Hepatocyte (in vitro differentiated cells): Measurements from ENCODE around the gene CYP4F8. TPM values are rescaled to one million over a fixed set of nuclear protein-coding genes. Genes with fewer than 3 reads are reported as not detected.
A peak's percentile ranks its signal among the peaks of the same experiment; 100 is the strongest.

Source experiments
- DNase-seq: peaks from one replicate; pipeline ENCODE4 v3.0.0-alpha.2; 2016; ENCODE audit warnings: low spot score
- H2AFZ ChIP-seq: fragments of 200-600 bp; sonication (generic); 2 replicates; pipeline ENCODE4 v1.6.0; 2016; ENCODE audit warnings: antibody characterized with exemption, mild to moderate bottlenecking
- H3K27ac ChIP-seq: fragments of 200-600 bp; sonication (generic); 2 replicates; pipeline ENCODE4 v1.5.1; 2016; ENCODE audit warnings: mild to moderate bottlenecking
- H3K27me3 ChIP-seq: fragments of 200-600 bp; sonication (generic); 2 replicates; pipeline ENCODE4 v1.6.1; 2016
- H3K36me3 ChIP-seq: fragments of 200-600 bp; sonication (generic); replicated peaks from 2 replicates; pipeline ENCODE4 v1.5.1; 2016; ENCODE audit warnings: low read depth; ENCODE audit not compliant: insufficient read depth
- H3K4me1 ChIP-seq: fragments of 200-600 bp; sonication (generic); 2 replicates; pipeline ENCODE4 v1.5.1; 2016; ENCODE audit warnings: mild to moderate bottlenecking, moderate library complexity; ENCODE audit not compliant: insufficient read depth
- H3K4me2 ChIP-seq: fragments of 200-600 bp; sonication (generic); 2 replicates; pipeline ENCODE4 v1.6.0; 2016
- H3K4me3 ChIP-seq: fragments of 200-600 bp; sonication (generic); 2 replicates; pipeline ENCODE4 v1.5.1; 2016; ENCODE audit warnings: mild to moderate bottlenecking
- H3K79me2 ChIP-seq: fragments of 200-600 bp; sonication (generic); 2 replicates; pipeline ENCODE4 v1.6.0; 2017; ENCODE audit warnings: mild to moderate bottlenecking
- H3K9me2 ChIP-seq: fragments of 200-600 bp; sonication (generic); replicated peaks from 2 replicates; pipeline ENCODE4 v1.6.0; 2017; ENCODE audit warnings: mild to moderate bottlenecking; ENCODE audit not compliant: insufficient read depth
- H3K9me3 ChIP-seq: fragments of 200-600 bp; sonication (generic); 2 replicates; pipeline ENCODE4 v1.5.1; 2016; ENCODE audit warnings: low read depth, mild to moderate bottlenecking
- H4K20me1 ChIP-seq: fragments of 200-600 bp; sonication (generic); 2 replicates; pipeline ENCODE4 v1.6.0; 2016; ENCODE audit warnings: mild to moderate bottlenecking; ENCODE audit not compliant: insufficient read depth, poor library complexity, severe bottlenecking
- EZH2 ChIP-seq: fragments of 200-600 bp; sonication (generic); IDR thresholded peaks from 2 replicates; pipeline ENCODE4 v1.6.1; 2016; ENCODE audit warnings: antibody characterized with exemption, mild to moderate bottlenecking, borderline replicate concordance
- EZH2phosphoT487 ChIP-seq: fragments of 200-600 bp; sonication (generic); IDR thresholded peaks from one replicate; pipeline ENCODE4 v1.6.1; 2018; ENCODE audit warnings: antibody characterized with exemption, mild to moderate bottlenecking, low read depth, moderate library complexity; ENCODE audit not compliant: unreplicated experiment, severe bottlenecking
- WGBS: methylation state at CpG from one replicate; pipeline ENCODE4 v1.1.6; 2016; ENCODE audit warnings: low lambda C conversion rate; ENCODE audit errors: missing lambda C conversion rate; 5-methylcytosine and 5-hydroxymethylcytosine counted together
- polyA plus RNA-seq: library from polyadenylated mRNA; unstranded; fragments of >200 nt; fragmentation: Nextera tagmentation; extraction: Ambion mirVana; gene quantifications from 2 replicates; pipeline ENCODE4 v1.2.1, GENCODE V29; 2016
- total RNA-seq: library from RNA; depleted of rRNA; stranded (reverse); fragments of >200 nt; gene quantifications from 2 replicates; pipeline ENCODE4 v1.2.3, GENCODE V29; 2014
- TF ChIP-seq, protein P1 (sequence below): fragments of 200-600 bp; sonication (generic); IDR thresholded peaks from 2 replicates; pipeline ENCODE4 v1.5.1; 2016; ENCODE audit warnings: antibody characterized with exemption, mild to moderate bottlenecking; ENCODE audit not compliant: poor library complexity

Gene CYP4F8
- total and polyA plus RNA-seq, 2 experiments from 2014 or later = not detected

DNA sequence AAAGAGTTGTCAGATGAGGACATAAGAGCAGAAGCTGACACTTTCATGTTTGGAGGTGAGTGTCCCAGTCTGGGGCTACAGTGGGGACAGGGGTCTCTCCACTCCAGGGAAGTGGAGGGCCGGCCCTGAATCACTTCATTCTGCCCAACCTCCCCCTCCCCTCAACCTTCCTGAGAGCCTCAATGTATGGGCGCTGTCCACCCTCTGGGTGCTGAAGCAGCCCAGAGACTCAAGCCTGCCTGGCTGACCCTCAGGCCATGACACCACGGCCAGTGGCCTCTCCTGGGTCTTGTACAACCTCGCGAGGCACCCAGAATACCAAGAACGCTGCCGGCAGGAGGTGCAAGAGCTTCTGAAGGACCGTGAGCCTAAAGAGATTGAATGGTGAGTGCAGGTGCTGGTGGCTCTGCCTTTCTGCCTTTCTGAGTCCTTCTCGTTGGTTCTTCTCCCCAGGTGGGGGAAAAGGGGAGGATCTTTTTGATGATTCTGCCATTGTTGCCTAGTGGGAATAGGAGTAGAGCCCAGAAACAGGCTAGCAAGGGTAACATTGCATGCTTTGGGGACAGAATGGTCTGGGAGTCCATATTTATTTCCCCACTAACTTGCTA is 8.8 kb downstream of the CYP4F8 start:
- no peak for DNase-seq
- no peak overlapping the region for H3K4me3 ChIP-seq
- H3K79me2 ChIP-seq = no peaks in the 10 kb centered on the region
- H3K4me2 ChIP-seq = no peak overlapping the region
- H2AFZ ChIP-seq = no peak overlapping the region
- H3K9me2 ChIP-seq = no peaks in the 10 kb centered on the region
- no peaks in the 10 kb centered on the region for H3K4me1 ChIP-seq
- H4K20me1 ChIP-seq = no peaks in the 10 kb centered on the region
- no peak overlapping the region for H3K27ac ChIP-seq
- no peaks in the 10 kb centered on the region for H3K9me3 ChIP-seq
- WGBS = 69% methylated on average over 9 of the region's 9 CpGs
- no peaks in the 10 kb centered on the region for H3K27me3 ChIP-seq
- no peaks in the 10 kb centered on the region for H3K36me3 ChIP-seq
- no peak for TF ChIP-seq EZH2phosphoT487
- TF ChIP-seq EZH2 = no peak
- TF ChIP-seq, protein P1, sequence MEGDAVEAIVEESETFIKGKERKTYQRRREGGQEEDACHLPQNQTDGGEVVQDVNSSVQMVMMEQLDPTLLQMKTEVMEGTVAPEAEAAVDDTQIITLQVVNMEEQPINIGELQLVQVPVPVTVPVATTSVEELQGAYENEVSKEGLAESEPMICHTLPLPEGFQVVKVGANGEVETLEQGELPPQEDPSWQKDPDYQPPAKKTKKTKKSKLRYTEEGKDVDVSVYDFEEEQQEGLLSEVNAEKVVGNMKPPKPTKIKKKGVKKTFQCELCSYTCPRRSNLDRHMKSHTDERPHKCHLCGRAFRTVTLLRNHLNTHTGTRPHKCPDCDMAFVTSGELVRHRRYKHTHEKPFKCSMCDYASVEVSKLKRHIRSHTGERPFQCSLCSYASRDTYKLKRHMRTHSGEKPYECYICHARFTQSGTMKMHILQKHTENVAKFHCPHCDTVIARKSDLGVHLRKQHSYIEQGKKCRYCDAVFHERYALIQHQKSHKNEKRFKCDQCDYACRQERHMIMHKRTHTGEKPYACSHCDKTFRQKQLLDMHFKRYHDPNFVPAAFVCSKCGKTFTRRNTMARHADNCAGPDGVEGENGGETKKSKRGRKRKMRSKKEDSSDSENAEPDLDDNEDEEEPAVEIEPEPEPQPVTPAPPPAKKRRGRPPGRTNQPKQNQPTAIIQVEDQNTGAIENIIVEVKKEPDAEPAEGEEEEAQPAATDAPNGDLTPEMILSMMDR = no peak

DNA sequence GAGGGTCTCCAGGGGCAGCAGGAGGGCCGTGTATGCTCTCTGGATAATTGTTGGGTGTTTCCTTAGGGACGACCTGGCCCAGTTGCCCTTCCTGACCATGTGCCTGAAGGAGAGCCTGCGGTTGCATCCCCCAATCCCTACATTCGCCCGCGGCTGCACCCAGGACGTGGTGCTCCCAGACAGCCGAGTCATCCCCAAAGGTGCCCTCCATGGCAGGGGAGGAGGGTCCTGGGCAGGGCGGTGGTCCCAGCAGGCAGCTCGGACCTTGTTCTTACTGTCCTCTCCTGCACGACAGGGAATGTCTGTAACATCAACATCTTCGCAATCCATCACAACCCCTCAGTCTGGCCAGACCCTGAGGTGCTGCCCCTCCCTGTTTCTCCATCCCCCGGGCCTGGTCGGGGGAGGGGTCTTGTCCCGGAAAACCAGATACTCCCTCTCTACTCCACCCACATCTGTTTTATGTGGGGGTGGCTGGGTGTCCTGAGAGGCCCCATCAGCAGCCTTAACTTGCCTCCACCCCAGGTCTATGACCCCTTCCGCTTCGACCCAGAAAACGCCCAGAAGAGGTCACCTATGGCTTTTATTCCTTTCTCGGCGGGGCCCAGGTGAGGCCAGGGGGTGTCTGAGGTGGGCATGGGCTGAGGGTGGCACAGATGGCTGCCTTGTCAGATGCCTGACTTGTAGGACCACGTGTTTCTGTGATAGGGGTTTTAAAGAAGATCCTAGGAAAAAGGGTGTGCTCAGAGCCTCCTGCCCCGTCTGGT is 13.4 kb downstream of the CYP4F8 start:
- H3K36me3 ChIP-seq = no peaks in the 10 kb centered on the region
- no peak for DNase-seq
- H2AFZ ChIP-seq = no peak overlapping the region
- H4K20me1 ChIP-seq = no peaks in the 10 kb centered on the region
- no peaks in the 10 kb centered on the region for H3K27me3 ChIP-seq
- no peak overlapping the region for H3K4me3 ChIP-seq
- TF ChIP-seq, protein P1 = no peak
- no peak for TF ChIP-seq EZH2phosphoT487
- no peak for TF ChIP-seq EZH2
- no peaks in the 10 kb centered on the region for H3K9me2 ChIP-seq
- no peaks in the 10 kb centered on the region for H3K9me3 ChIP-seq
- WGBS = 79% methylated on average over 22 of the region's 22 CpGs
- H3K4me1 ChIP-seq = no peaks in the 10 kb centered on the region
- no peaks in the 10 kb centered on the region for H3K79me2 ChIP-seq
- no peak overlapping the region for H3K27ac ChIP-seq
- no peak overlapping the region for H3K4me2 ChIP-seq

DNA sequence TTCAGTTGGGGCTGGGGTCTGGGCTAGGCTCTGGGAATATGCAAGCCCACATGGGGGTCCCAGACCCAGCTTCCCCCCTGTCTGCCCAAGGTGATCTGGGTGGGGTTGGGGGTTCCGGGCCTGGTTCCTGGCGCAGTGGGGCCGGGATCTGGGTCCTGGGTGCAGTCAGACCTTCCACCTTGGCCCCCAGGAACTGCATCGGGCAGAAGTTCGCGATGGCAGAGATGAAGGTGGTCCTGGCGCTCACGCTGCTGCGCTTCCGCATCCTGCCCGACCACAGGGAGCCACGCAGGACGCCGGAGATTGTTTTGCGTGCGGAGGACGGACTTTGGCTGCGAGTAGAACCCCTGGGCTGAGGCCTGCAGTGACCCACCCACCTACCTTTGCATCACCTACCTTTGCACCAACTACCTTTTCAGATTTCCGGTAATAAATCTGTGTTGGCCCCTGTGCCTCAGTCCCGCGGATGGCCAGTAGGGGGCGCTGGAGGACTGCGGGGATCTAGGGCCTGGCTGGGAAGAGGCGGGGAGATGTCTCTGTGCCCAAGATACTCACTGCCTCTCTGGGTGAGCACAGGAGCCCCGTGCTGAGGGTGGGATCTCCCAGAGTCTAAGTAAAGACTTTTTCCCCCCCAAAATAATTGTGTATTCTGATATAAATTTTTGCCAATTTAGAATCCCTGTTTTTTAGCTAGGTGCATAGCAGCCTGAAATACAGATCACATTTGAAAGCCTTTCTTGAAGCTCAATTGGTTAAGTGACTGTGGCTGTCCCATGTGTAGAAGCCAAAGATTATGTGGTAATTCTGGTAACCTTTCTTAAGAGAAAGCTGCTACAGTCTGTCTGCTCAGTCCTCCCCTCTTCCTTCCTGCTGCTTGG is 14.2 kb downstream of the CYP4F8 start:
- no peak overlapping the region for H2AFZ ChIP-seq

More for the DNA sequence above, 14.2 kb downstream of the CYP4F8 start:
- Histone ChIP-seq H3K9me2 (no peaks in the 10 kb centered on the region), H4K20me1 (no peaks in the 10 kb centered on the region), H3K9me3 (no peaks in the 10 kb centered on the region), H3K27ac (no peak overlapping the region), H3K4me1 (no peaks in the 10 kb centered on the region), H3K27me3 (no peaks in the 10 kb centered on the region), H3K36me3 (no peaks in the 10 kb centered on the region), H3K79me2 (no peaks in the 10 kb centered on the region), H3K4me3 (no peak overlapping the region), H3K4me2 (no peak overlapping the region)
- no peak for DNase-seq
- WGBS = 55% methylated on average over 25 of the region's 25 CpGs
- TF ChIP-seq EZH2 (no peak), EZH2phosphoT487 (no peak)
- TF ChIP-seq, protein P1 = peak; percentile 22
